Effector memory CD8-positive, alpha-beta T cell (primary cell): ENCODE measurements around the gene TOMM7.
"Not testable (repeated sequence)": the region's sequence is repeated elsewhere in the genome, so short reads cannot be mapped to it uniquely, and the experiment has no call there.

Source experiments
- ATAC-seq: fragments of 150-1000 bp; cut with Tn5 transposase; replicated peaks from 2 replicates; pipeline ENCODE4 v1.10.0; 2021; ENCODE audit warnings: mild to moderate bottlenecking, moderate library complexity
- DNase-seq, 3 experiments: peaks; one replicate each; pipeline ENCODE4 v3.0.0; 2021
- H3K27ac Mint-ChIP-seq, 2 donors: one replicate each; pipeline ENCODE4 v1.8.0; 2022; ENCODE audit warnings: mild to moderate bottlenecking in 2 of 2, mixed read lengths in 2 of 2, moderate library complexity in 2 of 2
- H3K27me3 Mint-ChIP-seq, 2 donors: one replicate each; pipeline ENCODE4 v1.8.0; 2022; ENCODE audit warnings: mixed read lengths in 2 of 2
- H3K36me3 Mint-ChIP-seq: one replicate; pipeline ENCODE4 v1.8.0; 2022; ENCODE audit warnings: mild to moderate bottlenecking, moderate library complexity, mixed read lengths; ENCODE audit not compliant: insufficient read depth
- H3K4me1 Mint-ChIP-seq, 2 donors: one replicate each; pipeline ENCODE4 v1.8.0; 2022; ENCODE audit warnings: low read depth in 2 of 2, mixed read lengths in 2 of 2
- H3K4me3 Mint-ChIP-seq, 2 donors: one replicate each; pipeline ENCODE4 v1.8.0; 2022; ENCODE audit warnings: mild to moderate bottlenecking in 2 of 2, mixed read lengths in 2 of 2, moderate library complexity in 2 of 2
- H3K9me3 Mint-ChIP-seq, 2 donors: one replicate each; pipeline ENCODE4 v1.8.0; 2022; ENCODE audit warnings: mixed read lengths in 2 of 2

Gene TOMM7

DNA sequence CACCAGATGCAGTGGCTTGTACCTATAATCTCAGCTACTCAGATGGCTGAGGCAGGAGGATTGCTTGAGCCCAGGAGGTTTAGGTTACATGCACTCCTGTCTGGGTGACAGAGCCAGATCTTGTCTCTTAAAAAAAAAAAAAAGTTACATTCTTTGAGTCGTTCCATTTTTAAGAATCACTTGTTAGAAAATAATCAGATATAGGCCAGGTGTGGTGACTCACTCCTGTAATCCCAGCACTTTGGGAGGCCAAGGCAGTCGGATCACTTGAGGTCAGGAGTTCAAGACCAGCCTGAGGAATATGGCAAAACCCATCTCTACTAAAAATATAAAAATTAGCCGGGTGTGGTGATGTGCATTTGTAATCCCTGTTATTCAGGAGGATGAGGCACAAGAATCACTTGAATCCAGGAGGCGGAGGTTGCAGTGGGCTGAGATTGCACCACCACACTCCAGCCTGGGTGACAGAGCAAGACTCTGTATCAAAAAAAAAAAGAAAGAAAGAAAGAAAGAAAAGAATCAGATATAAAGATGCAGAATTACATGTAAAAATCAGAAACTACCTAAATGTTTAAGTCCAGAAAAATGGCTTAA, 42.8 kb downstream of the TOMM7 start:
- not testable (repeated sequence) for DNase-seq, H3K27ac Mint-ChIP-seq, H3K4me3 Mint-ChIP-seq, H3K9me3 Mint-ChIP-seq, H3K4me1 Mint-ChIP-seq, ATAC-seq, H3K36me3 Mint-ChIP-seq
- peaks cover 11 to 20% of the 10 kb centered on the region in 2 donors for H3K27me3 Mint-ChIP-seq

DNA sequence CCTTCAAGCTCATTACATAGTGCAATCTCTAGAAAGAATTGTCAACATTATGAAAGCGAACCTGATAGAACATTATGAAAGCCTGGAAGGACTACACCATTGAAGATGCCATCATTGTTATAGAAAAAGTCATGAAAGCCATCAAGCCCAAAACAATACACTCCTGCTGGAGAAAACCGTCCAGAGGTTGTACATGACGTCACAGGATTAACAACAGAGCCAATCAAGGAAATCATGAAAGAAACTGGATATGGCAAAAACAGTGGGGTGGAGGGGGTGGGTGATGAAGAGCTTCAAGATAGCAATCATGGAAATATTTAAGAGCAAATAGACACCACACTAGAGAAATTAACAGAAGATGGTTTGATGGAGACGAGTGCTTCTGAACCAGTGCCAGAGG, 45.7 kb downstream of the TOMM7 start:
- no peaks in the 10 kb centered on the region for H3K9me3 Mint-ChIP-seq
- H3K27me3 Mint-ChIP-seq, result peaks cover 5 to 21% of the 10 kb centered on the region in 2 donors
- no peaks in the 10 kb centered on the region for H3K36me3 Mint-ChIP-seq
- DNase-seq, result no peak
- no peak for ATAC-seq
- H3K27ac Mint-ChIP-seq, result no peak overlapping the region
- H3K4me1 Mint-ChIP-seq, result no peaks in the 10 kb centered on the region
- no peak overlapping the region for H3K4me3 Mint-ChIP-seq

DNA sequence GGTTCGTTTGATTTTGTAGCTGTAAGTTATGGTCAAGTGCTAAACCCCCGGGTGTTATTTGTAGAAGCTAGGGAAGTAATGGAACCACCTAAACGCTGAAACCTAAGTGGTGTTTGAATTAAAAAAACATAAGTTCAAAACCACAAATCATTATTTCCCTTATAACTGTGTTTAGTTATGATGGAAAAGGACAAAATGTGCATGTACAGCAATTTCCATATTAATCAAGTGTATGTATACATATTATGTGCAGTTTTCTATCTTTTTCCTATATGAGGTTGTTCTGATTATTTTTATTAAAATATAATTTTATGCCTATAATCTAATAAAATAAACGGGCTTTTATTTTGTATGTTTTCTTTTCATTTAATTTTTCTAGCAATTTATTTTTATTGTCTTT, 49.8 kb downstream of the TOMM7 start:
- ATAC-seq (no peak), DNase-seq (no peak)
- no peak overlapping the region for H3K27ac Mint-ChIP-seq
- H3K36me3 Mint-ChIP-seq, result no peaks in the 10 kb centered on the region
- peaks cover 17 to 40% of the 10 kb centered on the region in 2 donors for H3K27me3 Mint-ChIP-seq
- no peaks in the 10 kb centered on the region for H3K9me3 Mint-ChIP-seq
- no peaks in the 10 kb centered on the region for H3K4me1 Mint-ChIP-seq
- H3K4me3 Mint-ChIP-seq, result no peak overlapping the region

DNA sequence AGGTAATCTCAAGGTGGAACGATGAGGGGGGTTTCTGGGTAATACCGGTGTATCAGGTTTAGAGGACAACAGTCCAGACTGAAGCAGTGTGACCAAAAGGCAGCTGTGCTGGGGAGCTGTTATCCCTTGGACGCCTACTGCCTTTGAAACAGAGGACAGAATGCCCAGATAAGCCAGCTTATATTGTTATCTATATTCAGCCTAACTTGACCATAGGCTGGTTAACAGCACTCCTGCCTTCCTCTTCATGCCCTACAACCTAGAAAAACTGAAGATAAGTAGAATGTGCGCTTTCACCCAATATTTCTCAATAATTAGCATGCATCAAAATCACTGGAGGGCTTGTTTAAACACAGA, 50.8 kb downstream of the TOMM7 start:
- no peak overlapping the region for H3K4me3 Mint-ChIP-seq
- H3K36me3 Mint-ChIP-seq, result no peaks in the 10 kb centered on the region
- no peaks in the 10 kb centered on the region for H3K4me1 Mint-ChIP-seq
- no peak overlapping the region for H3K27ac Mint-ChIP-seq
- DNase-seq (no peak), ATAC-seq (no peak)
- no peaks in the 10 kb centered on the region for H3K9me3 Mint-ChIP-seq
- peaks cover 27 to 49% of the 10 kb centered on the region in 2 donors for H3K27me3 Mint-ChIP-seq

DNA sequence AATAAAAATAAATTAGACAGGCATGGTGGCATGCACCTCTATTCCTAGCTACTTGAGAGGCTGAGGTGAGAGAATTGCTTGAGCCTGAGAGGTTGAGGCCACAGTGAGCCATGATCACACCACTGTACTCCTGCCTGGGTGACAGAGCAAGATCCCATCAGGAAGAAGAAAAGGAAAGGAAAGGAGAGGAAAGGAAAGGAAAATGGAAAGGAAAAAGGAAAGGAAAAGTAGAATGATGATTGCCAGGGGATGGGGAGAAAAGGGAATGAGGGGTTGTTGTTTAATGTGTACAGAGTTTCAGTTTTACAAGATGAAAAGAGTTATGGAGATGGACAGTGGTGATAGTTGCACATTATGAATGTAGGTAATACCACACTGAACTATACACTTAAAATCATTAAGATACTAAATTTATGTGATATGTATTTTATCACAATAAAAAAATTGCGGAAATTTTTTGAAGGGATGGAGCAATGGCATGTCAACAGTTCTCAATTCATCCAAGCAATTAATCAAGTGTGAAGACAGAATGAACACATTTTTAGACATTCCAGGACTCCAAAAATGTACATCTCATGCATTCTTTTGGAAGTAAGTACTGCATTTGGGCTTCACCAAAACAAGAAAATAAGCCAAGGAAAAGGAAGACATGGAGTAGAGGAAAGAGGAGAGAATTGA, 51.3 kb downstream of the TOMM7 start:
- Mint-ChIP-seq H3K9me3 (no peaks in the 10 kb centered on the region), H3K4me1 (no peaks in the 10 kb centered on the region), H3K27ac (no peak overlapping the region), H3K27me3 (peaks cover 33 to 54% of the 10 kb centered on the region in 2 donors), H3K36me3 (no peaks in the 10 kb centered on the region), H3K4me3 (no peak overlapping the region)
- ATAC-seq (no peak), DNase-seq (no peak)

DNA sequence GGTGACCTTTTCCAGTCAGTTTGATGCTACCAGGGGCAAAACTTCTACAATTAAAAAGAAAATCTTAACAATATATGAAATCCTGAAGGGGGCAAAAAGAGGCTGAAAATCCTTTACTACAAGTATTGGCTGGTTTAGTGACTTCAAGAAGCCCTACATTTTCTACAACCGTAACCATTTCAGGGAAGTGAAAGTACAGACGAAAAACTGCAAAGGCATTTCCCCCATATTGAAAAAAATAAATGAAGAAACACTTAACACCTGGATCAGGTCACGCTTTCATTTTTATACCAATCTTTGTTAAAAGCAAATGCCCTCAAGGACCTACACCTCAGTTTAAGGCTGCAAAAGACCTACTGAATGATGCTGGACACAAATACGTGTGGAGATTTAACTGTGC, 57.0 kb downstream of the TOMM7 start:
- Mint-ChIP-seq H3K9me3 (no peaks in the 10 kb centered on the region), H3K4me1 (no peaks in the 10 kb centered on the region), H3K27me3 (peaks cover 54 to 56% of the 10 kb centered on the region in 2 donors), H3K27ac (no peak overlapping the region), H3K4me3 (no peak overlapping the region), H3K36me3 (no peaks in the 10 kb centered on the region)
- ATAC-seq (no peak), DNase-seq (no peak)
